Measurements from ENCODE around the gene ZNF311. TPM values are rescaled to one million over a fixed set of nuclear protein-coding genes. Genes with fewer than 3 reads are reported as not detected.

The ZNF311 gene
- total and polyA plus RNA-seq, 2 of the 13 experiments (the other 11 are each of a cell fraction or from before 2014, with no cell fraction given): not detected

- no peak for TF ChIP-seq HIC2 (CRISPR knock-in tag; IDR thresholded peaks at IDR 0.05; ENCODE audit: low read depth)
These were observed 23.2 kb downstream of the ZNF311 start (continued) for GRCh38 chr6:28981833-28982475.

GRCh38 chr6:28981431-28981832 is 23.7 kb downstream of the ZNF311 start:
- ChIA-PET CTCF (ENCODE audit: low intra/inter-chr PET ratio, low total read pairs) (interaction anchor here (1.7 to 3.3 kb wide), 2 partner anchors 35 to 144 kb away, joined by 6 to 13 read pairs; no protein-coding TSS in a partner anchor), POLR2A (interaction anchor here (0.7 to 6.2 kb wide), 11 partner anchors 23 to 144 kb away, joined by 3 to 79 read pairs (median 10); partner anchors contain the start of gene TRIM27)
- FAIRE-seq: no peak
- Histone ChIP-seq H3K4me2 (ENCODE audit: low read depth, low read length) (peak overlapping the region; percentile 87), H2AFZ (ENCODE audit: low read length) (peak overlapping the region; percentile 88), H3K4me3 (replicated peaks in 1 of 3; ENCODE audit: insufficient read depth in 1 of 3, low read depth in 2 of 3, low read length in 3 of 3) (peak overlapping the region; percentile 71 to 97 (median 83)), H4K20me1 (ENCODE audit: insufficient read depth, low read length) (no peaks in the 10 kb centered on the region), H3K27ac (ENCODE audit: extremely low read length, insufficient read depth, low read length) (peak overlapping the region; percentile 98), H3K36me3 (replicated peaks in 1 of 2; ENCODE audit: control insufficient read depth in 1 of 2, insufficient read depth in 2 of 2, low read length in 2 of 2) (no peaks in the 10 kb centered on the region), H3K9me3 (ENCODE audit: low read length) (no peaks in the 10 kb centered on the region), H3K9ac (ENCODE audit: insufficient read depth, low read depth, low read length) (peak overlapping the region; percentile 89), H3K79me2 (ENCODE audit: insufficient read depth, low read length) (no peaks in the 10 kb centered on the region), H3K27me3 (ENCODE audit: control insufficient read depth in 1 of 2, insufficient read depth in 2 of 2, low read length in 2 of 2) (no peaks in the 10 kb centered on the region; a peak in 2 of 5 replicates), H3K4me1 (ENCODE audit: insufficient read depth, low read length) (peaks cover 61% of the 10 kb centered on the region)
- DNase-seq (ENCODE audit: low spot score): peak; percentile 82
- under 1% methylated on average over 13 of the region's 13 CpGs for WGBS (ENCODE audit: low lambda C conversion rate)
- in situ Hi-C loops (cut with HindIII; ENCODE audit: extremely low pct_ligation_motif_present, low pct_unique_long_range_greater_than_20kb) (loop anchor here (5.0 kb wide), 1 partner anchor 39 kb away; no protein-coding TSS in a partner anchor), intact Hi-C loops (cut with micrococcal nuclease; ENCODE audit: unreplicated experiment) (loop anchor here (1.0 to 2.0 kb wide), 5 partner anchors 27 to 117 kb away; no protein-coding TSS in a partner anchor)
- BruUV-seq (replicated peaks): no TSS peak
- no peak; the same call in 2 of the 3 replicates for ATAC-seq
- TF ChIP-seq, protein P1, sequence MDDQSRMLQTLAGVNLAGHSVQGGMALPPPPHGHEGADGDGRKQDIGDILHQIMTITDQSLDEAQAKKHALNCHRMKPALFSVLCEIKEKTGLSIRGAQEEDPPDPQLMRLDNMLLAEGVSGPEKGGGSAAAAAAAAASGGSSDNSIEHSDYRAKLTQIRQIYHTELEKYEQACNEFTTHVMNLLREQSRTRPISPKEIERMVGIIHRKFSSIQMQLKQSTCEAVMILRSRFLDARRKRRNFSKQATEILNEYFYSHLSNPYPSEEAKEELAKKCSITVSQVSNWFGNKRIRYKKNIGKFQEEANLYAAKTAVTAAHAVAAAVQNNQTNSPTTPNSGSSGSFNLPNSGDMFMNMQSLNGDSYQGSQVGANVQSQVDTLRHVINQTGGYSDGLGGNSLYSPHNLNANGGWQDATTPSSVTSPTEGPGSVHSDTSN (CRISPR knock-in tag; IDR thresholded peaks at IDR 0.05; ENCODE audit: borderline replicate concordance): 0 out of 2 replicates have a peak, but pooled peaks have one; percentile 46
- TF ChIP-seq ZNF747 (CRISPR knock-in tag; IDR thresholded peaks at IDR 0.05; ENCODE audit: borderline replicate concordance): no peak
- 0 out of 2 replicates have a peak, but pooled peaks have one; percentile 12 for TF ChIP-seq ZNF709 (CRISPR knock-in tag; IDR thresholded peaks at IDR 0.05)
- no peak for TF ChIP-seq HES4 (CRISPR knock-in tag; IDR thresholded peaks at IDR 0.05; ENCODE audit: borderline replicate concordance)
- TF ChIP-seq, protein P2, sequence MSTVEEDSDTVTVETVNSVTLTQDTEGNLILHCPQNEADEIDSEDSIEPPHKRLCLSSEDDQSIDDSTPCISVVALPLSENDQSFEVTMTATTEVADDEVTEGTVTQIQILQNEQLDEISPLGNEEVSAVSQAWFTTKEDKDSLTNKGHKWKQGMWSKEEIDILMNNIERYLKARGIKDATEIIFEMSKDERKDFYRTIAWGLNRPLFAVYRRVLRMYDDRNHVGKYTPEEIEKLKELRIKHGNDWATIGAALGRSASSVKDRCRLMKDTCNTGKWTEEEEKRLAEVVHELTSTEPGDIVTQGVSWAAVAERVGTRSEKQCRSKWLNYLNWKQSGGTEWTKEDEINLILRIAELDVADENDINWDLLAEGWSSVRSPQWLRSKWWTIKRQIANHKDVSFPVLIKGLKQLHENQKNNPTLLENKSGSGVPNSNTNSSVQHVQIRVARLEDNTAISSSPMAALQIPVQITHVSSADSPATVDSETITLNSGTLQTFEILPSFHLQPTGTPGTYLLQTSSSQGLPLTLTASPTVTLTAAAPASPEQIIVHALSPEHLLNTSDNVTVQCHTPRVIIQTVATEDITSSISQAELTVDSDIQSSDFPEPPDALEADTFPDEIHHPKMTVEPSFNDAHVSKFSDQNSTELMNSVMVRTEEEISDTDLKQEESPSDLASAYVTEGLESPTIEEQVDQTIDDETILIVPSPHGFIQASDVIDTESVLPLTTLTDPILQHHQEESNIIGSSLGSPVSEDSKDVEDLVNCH (CRISPR knock-in tag; IDR thresholded peaks at IDR 0.05): no peak
- TF ChIP-seq KDM6A (CRISPR knock-in tag; IDR thresholded peaks at IDR 0.05; ENCODE audit: low read depth): no peak
- TF ChIP-seq ZFP36L2 (CRISPR knock-in tag; IDR thresholded peaks at IDR 0.05): no peak
- TF ChIP-seq ZNF547 (CRISPR knock-in tag; IDR thresholded peaks at IDR 0.05): no peak
- TF ChIP-seq MLXIP (CRISPR knock-in tag; IDR thresholded peaks at IDR 0.05; ENCODE audit: borderline replicate concordance): peak; percentile 80; the same call in 1 of the 2 replicates
- TF ChIP-seq HMG20B (CRISPR knock-in tag; conservative IDR thresholded peaks at IDR 0.05): 0 out of 2 replicates have a peak, but pooled peaks have one; percentile 2
- no peak for TF ChIP-seq KDM5B (CRISPR knock-in tag; IDR thresholded peaks at IDR 0.05; ENCODE audit: borderline replicate concordance)
- no peak for TF ChIP-seq ZNF224 (CRISPR knock-in tag; IDR thresholded peaks at IDR 0.05)
